ENCODE measurements around the gene MYDGF.

Gene MYDGF

DNA sequence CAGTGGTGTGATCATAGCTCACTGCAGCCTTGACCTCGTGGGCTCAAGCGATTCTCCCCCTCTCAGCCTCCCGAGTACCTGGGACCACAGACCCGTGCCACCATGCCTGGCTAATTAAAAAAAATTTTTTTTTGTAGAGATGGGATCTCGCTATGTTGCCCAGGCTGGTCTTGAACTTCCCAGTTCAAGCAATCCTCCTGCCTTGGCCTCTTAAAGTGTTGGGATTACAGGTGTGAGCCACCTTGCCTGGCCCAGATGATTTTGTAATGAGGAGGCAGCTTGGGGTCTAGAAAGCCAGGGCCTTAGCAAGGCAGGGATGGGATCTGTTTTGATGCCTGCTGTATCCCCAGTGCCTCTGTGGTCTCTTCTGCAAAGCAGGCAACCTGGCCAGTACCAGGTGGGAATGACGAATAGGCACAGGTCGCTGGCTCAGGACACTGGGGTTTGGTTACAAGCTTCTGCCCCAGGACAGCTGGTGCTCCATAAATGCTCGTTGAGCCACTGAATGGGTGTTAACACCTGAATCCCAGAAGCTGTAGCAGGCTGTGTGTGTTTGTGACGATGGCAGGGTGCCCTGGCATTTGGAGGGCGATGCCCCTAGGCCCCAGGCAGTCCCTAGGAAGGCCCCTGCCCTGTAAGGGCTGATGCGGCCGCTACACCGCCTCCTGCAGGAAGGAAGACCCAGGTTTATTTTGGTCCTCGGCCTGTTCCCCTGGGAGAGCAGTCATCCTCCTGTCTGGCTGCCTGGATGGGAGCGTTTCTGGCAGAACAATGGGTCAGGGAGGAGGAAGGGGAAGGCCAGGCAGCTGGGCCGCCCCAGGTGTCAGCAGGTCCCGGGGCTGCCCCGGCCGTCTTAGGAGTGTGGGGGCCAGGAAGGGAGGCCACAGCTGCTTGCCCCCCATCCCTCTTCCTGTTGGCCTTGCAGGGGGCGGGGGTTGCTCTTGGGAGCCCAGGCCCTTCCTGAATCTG, 22.2 kb downstream of the MYDGF start:
- CTCF ChIA-PET, result interaction anchor here (0.7 to 1.3 kb wide), 3 partner anchors 12 to 109 kb away, joined by 3 to 5 read pairs (median 3); no protein-coding TSS in a partner anchor
- POLR2A ChIA-PET, result interaction anchor here (0.7 kb wide), 1 partner anchor 500 kb away, joined by 5 read pairs; no protein-coding TSS in a partner anchor
- H3K27ac ChIP-seq (ENCODE audit: extremely low read depth, low read depth, low read length), result no peak overlapping the region

More for the DNA sequence above, 22.2 kb downstream of the MYDGF start:
- Histone ChIP-seq H3K9me3 (ENCODE audit: control insufficient read depth, insufficient read depth, low read depth, low read length) (no peaks in the 10 kb centered on the region), H3K36me3 (ENCODE audit: control insufficient read depth in 2 of 2, insufficient read depth in 1 of 2, low read length in 2 of 2) (peaks cover 0 to 18% of the 10 kb centered on the region in 2 experiments; a peak in 2 of 3 replicates), H3K4me3 (ENCODE audit: low read depth, low read length) (no peak overlapping the region), H3K4me1 (ENCODE audit: control insufficient read depth, insufficient read depth, low read length) (no peaks in the 10 kb centered on the region)
- TF ChIP-seq ZNF302 (tag by site-specific recombination; IDR thresholded peaks at IDR 0.05; ENCODE audit: low read depth) (no peak), BCL6B (tag by site-specific recombination; IDR thresholded peaks at IDR 0.05) (no peak), ZSCAN4 (tag by site-specific recombination; IDR thresholded peaks at IDR 0.05) (no peak), ZNF174 (tag by site-specific recombination; IDR thresholded peaks at IDR 0.05) (no peak), ZNF221 (tag by site-specific recombination; IDR thresholded peaks at IDR 0.05; ENCODE audit: borderline replicate concordance) (no peak), GLIS1 (tag by site-specific recombination; IDR thresholded peaks at IDR 0.05) (no peak), IKZF3 (tag by site-specific recombination; IDR thresholded peaks at IDR 0.05) (no peak), ZNF239 (tag by site-specific recombination; IDR thresholded peaks at IDR 0.05) (no peak), ZNF488 (tag by site-specific recombination; IDR thresholded peaks at IDR 0.05) (no peak), HOXC10 (CRISPR knock-in tag; IDR thresholded peaks at IDR 0.05) (no peak), ZNF350 (tag by site-specific recombination; IDR thresholded peaks at IDR 0.05) (no peak), ZNF571 (tag by site-specific recombination; IDR thresholded peaks at IDR 0.05) (no peak), ZNF362 (tag by site-specific recombination; IDR thresholded peaks at IDR 0.05) (peak; percentile 47; the same call in 1 of the 2 replicates), ZNF600 (tag by site-specific recombination; IDR thresholded peaks at IDR 0.05) (0 out of 2 replicates have a peak, but pooled peaks have one; percentile 40)
- TF ChIP-seq, protein P1, sequence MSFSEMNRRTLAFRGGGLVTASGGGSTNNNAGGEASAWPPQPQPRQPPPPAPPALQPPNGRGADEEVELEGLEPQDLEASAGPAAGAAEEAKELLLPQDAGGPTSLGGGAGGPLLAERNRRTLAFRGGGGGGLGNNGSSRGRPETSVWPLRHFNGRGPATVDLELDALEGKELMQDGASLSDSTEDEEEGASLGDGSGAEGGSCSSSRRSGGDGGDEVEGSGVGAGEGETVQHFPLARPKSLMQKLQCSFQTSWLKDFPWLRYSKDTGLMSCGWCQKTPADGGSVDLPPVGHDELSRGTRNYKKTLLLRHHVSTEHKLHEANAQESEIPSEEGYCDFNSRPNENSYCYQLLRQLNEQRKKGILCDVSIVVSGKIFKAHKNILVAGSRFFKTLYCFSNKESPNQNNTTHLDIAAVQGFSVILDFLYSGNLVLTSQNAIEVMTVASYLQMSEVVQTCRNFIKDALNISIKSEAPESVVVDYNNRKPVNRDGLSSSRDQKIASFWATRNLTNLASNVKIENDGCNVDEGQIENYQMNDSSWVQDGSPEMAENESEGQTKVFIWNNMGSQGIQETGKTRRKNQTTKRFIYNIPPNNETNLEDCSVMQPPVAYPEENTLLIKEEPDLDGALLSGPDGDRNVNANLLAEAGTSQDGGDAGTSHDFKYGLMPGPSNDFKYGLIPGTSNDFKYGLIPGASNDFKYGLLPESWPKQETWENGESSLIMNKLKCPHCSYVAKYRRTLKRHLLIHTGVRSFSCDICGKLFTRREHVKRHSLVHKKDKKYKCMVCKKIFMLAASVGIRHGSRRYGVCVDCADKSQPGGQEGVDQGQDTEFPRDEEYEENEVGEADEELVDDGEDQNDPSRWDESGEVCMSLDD (tag by site-specific recombination; IDR thresholded peaks at IDR 0.05), result no peak
